ENCODE data around the gene PIH1D1. TPM values are rescaled to one million over a fixed set of nuclear protein-coding genes. Genes with fewer than 3 reads are reported as not detected.

Gene PIH1D1
- total and polyA plus RNA-seq, 11 donors: 16.3 to 57.6 (median 31.1) TPM

GRCh38 chr19:49441210-49441959 is 10.2 kb downstream of the PIH1D1 start, which contains the start of gene SLC17A7:
SLC17A7 (minus strand) TSS chr19:49441527; CDS start chr19:49441379, 148 bp downstream.
- Histone ChIP-seq H3K27ac (peak within 1 kb of the TSS in 8 of 12 donors; percentile 46 to 90 (median 58)), H3K36me3 (no peaks in the 10 kb centered on the region), H3K27me3 (peaks cover 2 to 56% (median 42%) of the 10 kb centered on the region in 9 donors), H3K4me1 (peaks cover 0 to 20% (median 2%) of the 10 kb centered on the region in 12 donors), H3K4me3 (peak within 1 kb of the TSS in 10 of 12 donors; percentile 43 to 79 (median 68)), H3K9me3 (no peaks in the 10 kb centered on the region)
- intact Hi-C loops (cut with DNase I): loop anchor here in 7 of 10 donors (5.0 to 10.0 kb wide), 5 partner anchors 49 to 219 kb away; no protein-coding TSS in a partner anchor
- WGBS, 4 donors: 4 to 10% (median 6%) methylated on average over 21 to 56 of the region's 56 CpGs
- DNase-seq (peak; percentile 51 to 78 (median 67)), ATAC-seq (peak in 1 of 4 donors; percentile 9)
- no peak for TF ChIP-seq POLR2A (IDR thresholded peaks at IDR 0.05)
- TF ChIP-seq, protein P1, sequence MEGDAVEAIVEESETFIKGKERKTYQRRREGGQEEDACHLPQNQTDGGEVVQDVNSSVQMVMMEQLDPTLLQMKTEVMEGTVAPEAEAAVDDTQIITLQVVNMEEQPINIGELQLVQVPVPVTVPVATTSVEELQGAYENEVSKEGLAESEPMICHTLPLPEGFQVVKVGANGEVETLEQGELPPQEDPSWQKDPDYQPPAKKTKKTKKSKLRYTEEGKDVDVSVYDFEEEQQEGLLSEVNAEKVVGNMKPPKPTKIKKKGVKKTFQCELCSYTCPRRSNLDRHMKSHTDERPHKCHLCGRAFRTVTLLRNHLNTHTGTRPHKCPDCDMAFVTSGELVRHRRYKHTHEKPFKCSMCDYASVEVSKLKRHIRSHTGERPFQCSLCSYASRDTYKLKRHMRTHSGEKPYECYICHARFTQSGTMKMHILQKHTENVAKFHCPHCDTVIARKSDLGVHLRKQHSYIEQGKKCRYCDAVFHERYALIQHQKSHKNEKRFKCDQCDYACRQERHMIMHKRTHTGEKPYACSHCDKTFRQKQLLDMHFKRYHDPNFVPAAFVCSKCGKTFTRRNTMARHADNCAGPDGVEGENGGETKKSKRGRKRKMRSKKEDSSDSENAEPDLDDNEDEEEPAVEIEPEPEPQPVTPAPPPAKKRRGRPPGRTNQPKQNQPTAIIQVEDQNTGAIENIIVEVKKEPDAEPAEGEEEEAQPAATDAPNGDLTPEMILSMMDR (IDR thresholded peaks at IDR 0.05): no peak

DNA sequence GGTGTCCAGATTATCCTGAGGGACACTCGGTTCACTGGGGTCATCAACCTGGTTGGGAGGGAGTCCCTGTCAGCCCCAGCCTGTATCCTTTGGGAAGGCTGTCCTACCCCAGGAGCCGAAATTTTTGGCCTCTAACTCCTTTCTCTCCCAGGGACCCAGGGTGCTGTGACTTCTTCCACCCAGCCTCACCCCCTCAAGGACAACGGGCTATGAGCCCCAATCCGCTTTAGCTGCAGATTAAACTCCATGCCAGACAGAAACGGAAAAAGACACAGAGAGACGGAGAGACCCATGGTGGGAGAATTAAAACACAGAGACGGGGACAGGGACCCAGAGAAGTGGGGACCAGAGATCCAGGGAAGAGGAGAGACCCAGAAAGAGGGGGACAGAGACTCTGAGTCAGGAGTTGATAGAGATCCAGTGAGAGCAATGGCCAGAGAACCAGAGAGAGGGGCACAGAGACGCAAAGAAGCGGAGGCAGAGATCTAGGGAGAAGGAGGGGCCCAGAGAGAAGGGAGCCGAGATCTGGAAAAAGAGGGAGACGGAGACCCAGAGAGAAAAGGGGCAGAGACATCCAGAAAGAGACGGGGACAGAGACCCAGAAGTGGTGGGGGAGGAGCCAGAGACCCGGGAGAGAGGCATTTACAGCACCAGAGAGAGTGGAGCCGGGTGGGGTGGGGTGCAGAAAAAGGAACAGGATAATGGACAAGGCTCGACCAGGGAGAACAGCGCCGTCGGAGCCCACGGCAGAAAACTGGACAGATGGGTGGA is 11.0 kb downstream of the PIH1D1 start:
- Histone ChIP-seq H3K36me3 (no peaks in the 10 kb centered on the region), H3K4me3 (peak overlapping the region in 10 of 12 donors; percentile 20 to 79 (median 52)), H3K27me3 (peaks cover 6 to 64% (median 50%) of the 10 kb centered on the region in 9 donors), H3K27ac (no peak overlapping the region), H3K9me3 (no peaks in the 10 kb centered on the region), H3K4me1 (peaks cover 0 to 20% (median 2%) of the 10 kb centered on the region in 12 donors)
- ATAC-seq (no peak), DNase-seq (no peak)
- TF ChIP-seq, protein P1 (IDR thresholded peaks at IDR 0.05): no peak
- TF ChIP-seq POLR2A (IDR thresholded peaks at IDR 0.05): no peak
- 21 to 35% (median 28%) methylated on average over 19 of the region's 19 CpGs for WGBS, 4 donors
- intact Hi-C loops (cut with DNase I): loop anchor here in 7 of 10 donors (5.0 to 10.0 kb wide), 5 partner anchors 48 to 218 kb away; no protein-coding TSS in a partner anchor

GRCh38 chr19:49439836-49440235 is 11.8 kb downstream of the PIH1D1 start:
- Histone ChIP-seq H3K27ac (no peak overlapping the region), H3K9me3 (no peaks in the 10 kb centered on the region), H3K4me3 (peak overlapping the region in 1 of 12 donors; percentile 69), H3K36me3 (no peaks in the 10 kb centered on the region), H3K27me3 (peaks cover 6 to 72% (median 58%) of the 10 kb centered on the region in 9 donors), H3K4me1 (peaks cover 0 to 20% (median 2%) of the 10 kb centered on the region in 12 donors)
- WGBS, 4 donors: 44 to 50% (median 48%) methylated on average over 6 of the region's 6 CpGs
- no peak for DNase-seq
- TF ChIP-seq, protein P1 (IDR thresholded peaks at IDR 0.05): no peak
- TF ChIP-seq POLR2A (IDR thresholded peaks at IDR 0.05): no peak
- intact Hi-C loops (cut with DNase I): loop anchor here in 7 of 10 donors (5.0 to 10.0 kb wide), 5 partner anchors 48 to 218 kb away; no protein-coding TSS in a partner anchor
- ATAC-seq: no peak
